OCI-LY7 (cell line): ENCODE data around the gene STPG1. TPM values are rescaled to one million over a fixed set of nuclear protein-coding genes. Genes with fewer than 3 reads are reported as not detected.

ENCODE experiments used
- BruUV-seq: library from RNA; stranded (reverse); fragments of 400-500 nt; replicated peaks from 2 replicates; lab custom pipeline; 2021; lab: Mats Ljungman, UMichigan
- CTCF ChIA-PET: fragments of 300-600 bp; sonication (Branson Sonifier 250); formaldehyde crosslinking; loops from one replicate; lab custom pipeline; 2022; ENCODE audit warnings: antibody characterized with exemption; ENCODE audit not compliant: unreplicated experiment; lab: Charles Lee
- POLR2A ChIA-PET: fragments of 300-600 bp; sonication (Branson Sonifier 250); formaldehyde crosslinking; loops from one replicate; lab custom pipeline; 2022; ENCODE audit warnings: antibody characterized with exemption; lab: Charles Lee
- DNase-seq: peaks from one replicate; pipeline ENCODE4 v3.0.0-alpha.2; 2015; ENCODE audit warnings: low spot score
- H2AFZ ChIP-seq: fragments of 200-600 bp; sonication (generic), shearing (Covaris generic); 2 replicates; pipeline ENCODE4 v1.6.1; 2014; ENCODE audit warnings: mild to moderate bottlenecking, antibody characterized with exemption, low read length, moderate library complexity
- H3K27ac ChIP-seq: fragments of 200-600 bp; sonication (generic); 2 replicates; pipeline ENCODE4 v1.5.1; 2014; ENCODE audit warnings: mixed run types, low read depth, mild to moderate bottlenecking, moderate library complexity, low read length, inconsistent platforms; ENCODE audit not compliant: poor library complexity, severe bottlenecking
- H3K36me3 ChIP-seq: fragments of 200-600 bp; sonication (generic); 2 replicates; pipeline ENCODE4 v1.6.1; 2014; ENCODE audit warnings: mild to moderate bottlenecking, antibody characterized with exemption, low read length, moderate library complexity, mixed read lengths; ENCODE audit not compliant: insufficient read depth
- H3K4me1 ChIP-seq: fragments of 200-600 bp; sonication (generic); 2 replicates; pipeline ENCODE4 v1.5.1; 2014; ENCODE audit warnings: mild to moderate bottlenecking, low read length; ENCODE audit not compliant: insufficient read depth, poor library complexity, severe bottlenecking
- H3K4me2 ChIP-seq: fragments of 200-600 bp; sonication (generic); 2 replicates; pipeline ENCODE4 v1.6.1; 2014; ENCODE audit warnings: mild to moderate bottlenecking, low read length
- H3K4me3 ChIP-seq: fragments of 200-600 bp; sonication (generic); 2 replicates; pipeline ENCODE4 v1.5.1; 2014; ENCODE audit warnings: mild to moderate bottlenecking, low read depth, low read length; ENCODE audit not compliant: poor library complexity, severe bottlenecking
- H3K79me2 ChIP-seq: fragments of 200-600 bp; sonication (generic); 2 replicates; pipeline ENCODE4 v1.6.1; 2016; ENCODE audit warnings: low read depth, mild to moderate bottlenecking, low read length, moderate library complexity, mixed read lengths; ENCODE audit not compliant: insufficient read depth
- H3K9me2 ChIP-seq: fragments of 200-600 bp; sonication (generic); 2 replicates; pipeline ENCODE4 v1.6.1; 2016; ENCODE audit warnings: mild to moderate bottlenecking, low read length, mixed read lengths; ENCODE audit not compliant: insufficient read depth
- H3K9me3 ChIP-seq: fragments of 200-600 bp; sonication (generic); 2 replicates; pipeline ENCODE4 v1.6.1; 2014; ENCODE audit warnings: mild to moderate bottlenecking, mixed run types, low read length, mixed read lengths
- H4K20me1 ChIP-seq: fragments of 200-600 bp; sonication (generic); 2 replicates; pipeline ENCODE4 v1.6.1; 2014; ENCODE audit warnings: mild to moderate bottlenecking, antibody characterized with exemption, low read length, moderate library complexity, mixed read lengths; ENCODE audit not compliant: insufficient read depth
- CTCF ChIP-seq: fragments of 200-600 bp; sonication (generic); conservative IDR thresholded peaks from 2 replicates; pipeline ENCODE4 v1.5.1; 2014; ENCODE audit warnings: mild to moderate bottlenecking, antibody characterized with exemption, low read length, moderate library complexity, mixed read lengths
- EZH2phosphoT487 ChIP-seq: fragments of 200-600 bp; sonication (generic); IDR thresholded peaks from 2 replicates; pipeline ENCODE4 v1.6.1; 2018; ENCODE audit warnings: low read depth, borderline replicate concordance, mild to moderate bottlenecking, mixed run types, antibody characterized with exemption, low read length, moderate library complexity, mixed read lengths
- intact Hi-C: fragments of 100-400 bp; cut with micrococcal nuclease; formaldehyde crosslinking; loops from one replicate; pipeline ENCODE4 v1.10.0; 2022; ENCODE audit not compliant: unreplicated experiment
- total RNA-seq, 2 experiments: library from RNA; depleted of rRNA in 1 of 2; stranded (reverse); fragments of >200 nt in 1 of 2; shearing (Covaris generic) in 1 of 2; gene quantifications; 2 replicates each; pipeline ENCODE4 v1.2.3, GENCODE V29; 2014 to 2022

The STPG1 gene
- total RNA-seq, 2 experiments from 2014 or later, result 5.1 to 9.6 TPM

- DNase-seq, result no peak
- H3K36me3 ChIP-seq, result no peaks in the 10 kb centered on the region
- CTCF ChIA-PET, result no interaction called here
- peaks cover 30% of the 10 kb centered on the region for H3K4me1 ChIP-seq
- H4K20me1 ChIP-seq, result no peaks in the 10 kb centered on the region
- TF ChIP-seq CTCF, result no peak
- no peak for TF ChIP-seq EZH2phosphoT487
- no peaks in the 10 kb centered on the region for H3K79me2 ChIP-seq
- BruUV-seq, result no TSS peak
- intact Hi-C loops, result no loop called here
- POLR2A ChIA-PET, result interaction anchor here (0.6 kb wide), 2 partner anchors 13 to 48 kb away, joined by 3 to 4 read pairs; no protein-coding TSS in a partner anchor
- no peak overlapping the region for H3K27ac ChIP-seq
- no peaks in the 10 kb centered on the region for H3K9me2 ChIP-seq
- H3K4me2 ChIP-seq, result no peak overlapping the region
- H3K9me3 ChIP-seq, result no peaks in the 10 kb centered on the region
- no peak overlapping the region for H2AFZ ChIP-seq
- H3K4me3 ChIP-seq, result no peak overlapping the region
These were observed 26.7 kb downstream of the STPG1 start for GRCh38 chr1:24386931-24387330.

GRCh38 chr1:24386241-24386640 is 27.3 kb downstream of the STPG1 start:
- H3K4me3 ChIP-seq, result no peak overlapping the region
- H3K9me3 ChIP-seq, result no peaks in the 10 kb centered on the region
- ChIA-PET CTCF (interaction anchor here (0.7 to 1.2 kb wide), 2 partner anchors 25 to 187 kb away, joined by 4 read pairs; no protein-coding TSS in a partner anchor), POLR2A (no interaction called here)
- peaks cover 24% of the 10 kb centered on the region for H3K4me1 ChIP-seq
- H2AFZ ChIP-seq, result no peak overlapping the region
- no peak overlapping the region for H3K27ac ChIP-seq
- no peak for TF ChIP-seq EZH2phosphoT487
- no peak for TF ChIP-seq CTCF
- no peaks in the 10 kb centered on the region for H3K36me3 ChIP-seq
- intact Hi-C loops, result no loop called here
- no TSS peak for BruUV-seq
- no peak overlapping the region for H3K4me2 ChIP-seq
- no peak for DNase-seq
- H3K79me2 ChIP-seq, result no peaks in the 10 kb centered on the region
- no peaks in the 10 kb centered on the region for H3K9me2 ChIP-seq
- no peaks in the 10 kb centered on the region for H4K20me1 ChIP-seq

GRCh38 chr1:24385160-24385940 is 28.2 kb downstream of the STPG1 start:
- Histone ChIP-seq H3K4me1 (peaks cover 18% of the 10 kb centered on the region), H3K4me3 (no peak overlapping the region), H4K20me1 (no peaks in the 10 kb centered on the region), H3K27ac (no peak overlapping the region), H3K9me2 (no peaks in the 10 kb centered on the region), H3K36me3 (no peaks in the 10 kb centered on the region), H3K9me3 (no peaks in the 10 kb centered on the region), H2AFZ (no peak overlapping the region), H3K4me2 (no peak overlapping the region), H3K79me2 (no peaks in the 10 kb centered on the region)
- ChIA-PET POLR2A (interaction anchor here (0.7 kb wide), 1 partner anchor 348 kb away, joined by 3 read pairs; no protein-coding TSS in a partner anchor), CTCF (interaction anchor here (0.7 to 1.3 kb wide), 3 partner anchors 24 to 186 kb away, joined by 4 to 5 read pairs (median 4); no protein-coding TSS in a partner anchor)
- BruUV-seq, result no TSS peak
- intact Hi-C loops, result no loop called here
- TF ChIP-seq CTCF (peak; percentile 79), EZH2phosphoT487 (no peak)
- peak; percentile 21 for DNase-seq
